GM18498 (cell line): Measurements from ENCODE around the gene DAP.
"Not testable (repeated sequence)": the region's sequence is repeated elsewhere in the genome, so short reads cannot be mapped to it uniquely, and the experiment has no call there.

ENCODE experiments used
- ATAC-seq: cut with Tn5 transposase; IDR thresholded peaks from one replicate; pipeline ENCODE4 v1.9.1; 2021; ENCODE audit warnings: mild to moderate bottlenecking, moderate library complexity; ENCODE audit not compliant: unreplicated experiment

The DAP gene

GRCh38 chr5:10735569-10736276 lies 25.3 kb downstream of the DAP start:
- peak; percentile 75 for ATAC-seq

- no peak for ATAC-seq
These were observed 26.1 kb downstream of the DAP start for GRCh38 chr5:10734832-10735523.

GRCh38 chr5:10734037-10734709 lies 26.9 kb downstream of the DAP start:
- ATAC-seq: no peak

GRCh38 chr5:10733426-10733825 lies 27.6 kb downstream of the DAP start:
- ATAC-seq: peak; percentile 18

- ATAC-seq: no peak
These were observed 29.1 kb downstream of the DAP start for GRCh38 chr5:10731913-10732312.

- ATAC-seq: no peak
These were observed 31.0 kb downstream of the DAP start for GRCh38 chr5:10730043-10730351.

- no peak for ATAC-seq
These were observed 31.6 kb downstream of the DAP start for GRCh38 chr5:10729320-10730042.

- no peak for ATAC-seq
These were observed 32.4 kb downstream of the DAP start for GRCh38 chr5:10728679-10729078.

- no peak for ATAC-seq
These were observed 33.2 kb downstream of the DAP start for GRCh38 chr5:10727861-10728260.

GRCh38 chr5:10726913-10727517 lies 34.0 kb downstream of the DAP start:
- ATAC-seq: peak; percentile 96

GRCh38 chr5:10726179-10726912 lies 34.7 kb downstream of the DAP start:
- ATAC-seq: peak; percentile 20

GRCh38 chr5:10725636-10726035 lies 35.4 kb downstream of the DAP start:
- no peak for ATAC-seq

- no peak for ATAC-seq
These were observed 36.1 kb downstream of the DAP start for GRCh38 chr5:10724781-10725507.

- ATAC-seq: no peak
These were observed 37.5 kb downstream of the DAP start for GRCh38 chr5:10723514-10723913.

- not testable (repeated sequence) for ATAC-seq
These were observed 40.3 kb downstream of the DAP start for GRCh38 chr5:10720766-10721165.

GRCh38 chr5:10719965-10720364 lies 41.1 kb downstream of the DAP start:
- no peak for ATAC-seq

GRCh38 chr5:10718617-10719016 lies 42.4 kb downstream of the DAP start:
- ATAC-seq: not testable (repeated sequence)

GRCh38 chr5:10716825-10717224 lies 44.2 kb downstream of the DAP start:
- ATAC-seq: not testable (repeated sequence)

GRCh38 chr5:10715605-10716290 lies 45.3 kb downstream of the DAP start:
- ATAC-seq: no peak
